DOHH2 (cell line): Measurements from ENCODE around the gene PDE8A.

Experiments used
- H3F3A ChIP-seq: fragments of 200-600 bp; sonication (generic), shearing (Covaris generic); 2 replicates; pipeline ENCODE4 v1.6.0; 2016; ENCODE audit warnings: antibody characterized with exemption, mild to moderate bottlenecking; ENCODE audit not compliant: control insufficient read depth, insufficient read depth
- H3K27ac ChIP-seq: fragments of 200-600 bp; sonication (generic); 2 replicates; pipeline ENCODE4 v1.5.1; 2014; ENCODE audit warnings: low read depth, mild to moderate bottlenecking, low read length, moderate library complexity
- H3K27me3 ChIP-seq: fragments of 200-600 bp; sonication (generic); 2 replicates; pipeline ENCODE4 v1.6.1; 2014; ENCODE audit warnings: mild to moderate bottlenecking, low read length, mixed read lengths; ENCODE audit not compliant: control insufficient read depth
- H3K36me3 ChIP-seq: fragments of 200-600 bp; sonication (generic); 2 replicates; pipeline ENCODE4 v1.6.1; 2014; ENCODE audit warnings: mild to moderate bottlenecking, low read length, moderate library complexity, mixed read lengths; ENCODE audit not compliant: control insufficient read depth
- H3K4me1 ChIP-seq: fragments of 200-600 bp; sonication (generic); 2 replicates; pipeline ENCODE4 v1.6.1; 2014; ENCODE audit warnings: mild to moderate bottlenecking, low read length, mixed read lengths; ENCODE audit not compliant: control insufficient read depth
- H3K4me2 ChIP-seq: fragments of 200-600 bp; sonication (generic); 2 replicates; pipeline ENCODE4 v1.6.0; 2014; ENCODE audit warnings: mild to moderate bottlenecking, low read length, moderate library complexity
- H3K4me3 ChIP-seq: fragments of 200-600 bp; sonication (generic); 2 replicates; pipeline ENCODE4 v1.5.1; 2014; ENCODE audit warnings: mild to moderate bottlenecking, low read length, mixed read lengths
- H3K79me2 ChIP-seq: fragments of 200-600 bp; sonication (generic); 2 replicates; pipeline ENCODE4 v1.6.1; 2014; ENCODE audit warnings: mild to moderate bottlenecking, low read length, mixed read lengths; ENCODE audit not compliant: control insufficient read depth
- H3K9me2 ChIP-seq: fragments of 200-600 bp; sonication (generic); replicated peaks from 2 replicates; pipeline ENCODE4 v1.6.1; 2014; ENCODE audit warnings: mild to moderate bottlenecking, low read length, mixed read lengths; ENCODE audit not compliant: control insufficient read depth
- H3K9me3 ChIP-seq: fragments of 200-600 bp; sonication (generic); 2 replicates; pipeline ENCODE4 v1.6.1; 2014; ENCODE audit warnings: antibody characterized with exemption, low read length, mixed read lengths; ENCODE audit not compliant: control insufficient read depth, insufficient read depth
- H4K20me1 ChIP-seq: fragments of 200-600 bp; sonication (generic); 2 replicates; pipeline ENCODE4 v1.6.0; 2014; ENCODE audit warnings: low read depth, mild to moderate bottlenecking, antibody characterized with exemption, low read length, moderate library complexity; ENCODE audit not compliant: control insufficient read depth, insufficient read depth
- CTCF ChIP-seq: fragments of 200-600 bp; sonication (generic); IDR thresholded peaks from one replicate; pipeline ENCODE4 v1.5.1; 2014; ENCODE audit warnings: antibody characterized with exemption, mild to moderate bottlenecking, low read depth, low read length; ENCODE audit not compliant: poor library complexity, severe bottlenecking
- EZH2phosphoT487 ChIP-seq: fragments of 200-600 bp; sonication (generic); IDR thresholded peaks from 2 replicates; pipeline ENCODE4 v1.6.1; 2017; ENCODE audit warnings: borderline replicate concordance, mild to moderate bottlenecking, antibody characterized with exemption, low read length, moderate library complexity, mixed read lengths

PDE8A gene

GRCh38 chr15:85063522-85064079 is 81.9 kb downstream of the PDE8A start:
- no peaks in the 10 kb centered on the region for H3K27me3 ChIP-seq
- H3K4me3 ChIP-seq: no peak overlapping the region
- TF ChIP-seq CTCF: no peak
- no peak for TF ChIP-seq EZH2phosphoT487
- H3F3A ChIP-seq: no peaks in the 10 kb centered on the region
- H3K79me2 ChIP-seq: peaks cover 3% of the 10 kb centered on the region; the same call in 1 of the 2 replicates
- no peaks in the 10 kb centered on the region for H3K9me3 ChIP-seq
- no peaks in the 10 kb centered on the region for H4K20me1 ChIP-seq
- no peaks in the 10 kb centered on the region for H3K9me2 ChIP-seq
- H3K4me2 ChIP-seq: no peak overlapping the region
- H3K36me3 ChIP-seq: no peaks in the 10 kb centered on the region
- no peak overlapping the region for H3K27ac ChIP-seq
- H3K4me1 ChIP-seq: no peaks in the 10 kb centered on the region

- Histone ChIP-seq H3K4me3 (no peak overlapping the region), H3K79me2 (peaks cover 3% of the 10 kb centered on the region; the same call in 1 of the 2 replicates), H3K27me3 (no peaks in the 10 kb centered on the region), H4K20me1 (no peaks in the 10 kb centered on the region), H3F3A (no peaks in the 10 kb centered on the region), H3K4me1 (no peaks in the 10 kb centered on the region), H3K9me3 (no peaks in the 10 kb centered on the region), H3K9me2 (no peaks in the 10 kb centered on the region), H3K36me3 (no peaks in the 10 kb centered on the region), H3K4me2 (no peak overlapping the region), H3K27ac (no peak overlapping the region)
- TF ChIP-seq CTCF: no peak
- TF ChIP-seq EZH2phosphoT487: no peak
Measured at GRCh38 chr15:85064710-85065109, 83.1 kb downstream of the PDE8A start.

DNA sequence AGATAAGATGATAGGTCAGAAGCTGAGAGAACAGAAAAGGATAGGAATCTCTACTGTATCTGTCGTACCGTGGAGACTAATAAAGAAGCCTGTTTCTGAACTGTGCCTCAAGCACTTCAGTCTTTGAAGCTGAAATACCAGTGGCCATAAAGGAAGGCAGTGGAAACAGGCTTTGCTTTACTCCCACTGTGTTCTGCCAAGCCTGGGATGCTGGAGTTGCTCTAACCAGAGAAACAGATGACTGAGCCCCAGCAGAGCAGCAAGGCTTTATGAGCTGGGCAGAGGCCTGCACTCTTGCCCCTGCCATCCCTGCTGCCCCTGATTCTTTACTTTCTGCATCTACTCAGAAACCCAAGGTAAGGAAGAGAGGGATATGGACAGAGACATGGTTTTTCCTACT is 89.4 kb downstream of the PDE8A start:
- TF ChIP-seq EZH2phosphoT487: no peak
- TF ChIP-seq CTCF: no peak
- Histone ChIP-seq H3K79me2 (no peaks in the 10 kb centered on the region), H3K4me1 (no peaks in the 10 kb centered on the region), H3K4me2 (no peak overlapping the region), H3K9me2 (no peaks in the 10 kb centered on the region), H3K27me3 (no peaks in the 10 kb centered on the region), H3K4me3 (no peak overlapping the region), H3K27ac (no peak overlapping the region), H3F3A (no peaks in the 10 kb centered on the region), H3K9me3 (no peaks in the 10 kb centered on the region), H4K20me1 (no peaks in the 10 kb centered on the region), H3K36me3 (no peaks in the 10 kb centered on the region)

DNA sequence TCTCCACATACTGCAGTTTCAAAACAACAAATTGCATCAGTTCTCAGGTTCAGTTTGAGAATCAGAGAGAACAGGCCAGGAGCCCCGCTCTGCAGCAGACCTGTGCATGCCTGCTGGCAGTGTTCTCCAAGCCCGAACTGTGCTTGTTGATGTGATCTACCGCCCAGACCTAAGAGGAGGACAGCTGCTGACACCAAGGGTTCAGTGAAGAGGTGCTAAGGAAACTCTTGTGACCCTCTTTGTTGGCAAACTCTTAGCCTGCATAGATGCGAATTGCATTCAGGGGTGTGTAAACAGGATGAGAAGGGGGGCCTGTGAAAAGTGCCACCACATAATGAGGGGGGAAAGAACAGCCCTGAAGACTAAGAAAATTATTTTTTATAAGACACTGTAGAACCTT is 89.8 kb downstream of the PDE8A start:
- no peaks in the 10 kb centered on the region for H3K36me3 ChIP-seq
- TF ChIP-seq EZH2phosphoT487 (no peak), CTCF (no peak)
- H3K4me2 ChIP-seq: no peak overlapping the region

More for the DNA sequence above, 89.8 kb downstream of the PDE8A start:
- no peaks in the 10 kb centered on the region for H3K9me3 ChIP-seq
- no peak overlapping the region for H3K4me3 ChIP-seq
- no peaks in the 10 kb centered on the region for H3K79me2 ChIP-seq
- no peaks in the 10 kb centered on the region for H3K9me2 ChIP-seq
- H3F3A ChIP-seq: no peaks in the 10 kb centered on the region
- no peak overlapping the region for H3K27ac ChIP-seq
- no peaks in the 10 kb centered on the region for H3K27me3 ChIP-seq
- no peaks in the 10 kb centered on the region for H3K4me1 ChIP-seq
- H4K20me1 ChIP-seq: no peaks in the 10 kb centered on the region
